ENCODE data around the gene CCDC8.

GRCh38 chr19:46456930-46457329 is 43.6 kb upstream of the CCDC8 start:
- TF ChIP-seq CTCF (conservative IDR thresholded peaks at IDR 0.05 in 1 of 2, IDR thresholded peaks at IDR 0.05 in 1 of 2; ENCODE audit: extremely low read depth in 1 of 2, insufficient read depth in 1 of 2, low read depth in 1 of 2, low read length in 2 of 2) (no peak), EZH2 (IDR thresholded peaks at IDR 0.05; ENCODE audit: borderline replicate concordance, low read length) (no peak)
